Stimulated activated CD8-positive, alpha-beta memory T cell treated with anti-CD3 and anti-CD28 coated beads, Interleukin-12 subunit alpha, Interleukin-12 subunit beta, amount 100 ng/mL, for 4 hours (primary cell): ENCODE data around the gene MTM1.

Experiments
- DNase-seq: peaks from one replicate; pipeline ENCODE4 v3.0.0-alpha.2; 2020; ENCODE audit warnings: low read depth

MTM1 gene

GRCh38 chrX:150715184-150715583, 146.8 kb downstream of the MTM1 start:
- no peak for DNase-seq

DNA sequence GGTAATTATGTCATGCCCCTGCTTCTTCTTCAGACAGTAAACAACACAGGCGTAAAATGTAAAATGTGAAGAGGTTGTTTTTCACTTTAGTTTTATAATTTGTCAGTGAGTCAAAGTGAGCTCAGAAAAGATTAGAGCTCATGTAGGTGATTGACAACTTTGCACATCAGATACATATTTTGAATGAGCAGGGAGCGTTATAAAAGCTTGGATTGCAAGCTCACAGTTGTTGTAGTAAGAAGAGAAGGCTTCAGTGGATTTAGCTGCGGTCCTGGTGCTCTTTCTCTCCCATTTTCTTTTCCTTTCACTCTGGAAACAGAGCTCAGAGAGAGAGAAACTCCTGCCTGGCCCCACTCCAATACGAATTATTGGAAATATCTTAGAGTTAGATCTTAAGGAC, 151.2 kb downstream of the MTM1 start:
- no peak for DNase-seq
